HL-60/S4 treated with retinoic acid at 250 ng/mL for 4 days and 3 days (cell line): ENCODE measurements around the gene FARP2.
"Not testable (repeated sequence)": the region's sequence is repeated elsewhere in the genome, so short reads cannot be mapped to it uniquely, and the experiment has no call there.

Experiments used
- in situ Hi-C: fragments of 300-500 bp; cut with MboI; formaldehyde crosslinking; loops from 2 replicates; pipeline ENCODE4 v1.7.0; 2022; ENCODE audit warnings: low sequenced_read_pairs

FARP2 gene

GRCh38 chr2:241363426-241363825, 7.3 kb downstream of the FARP2 start:
- in situ Hi-C loops: no loop called here

GRCh38 chr2:241364781-241365180, 8.7 kb downstream of the FARP2 start:
- in situ Hi-C loops: no loop called here

- in situ Hi-C loops: no loop called here
Observed at GRCh38 chr2:241366678-241367077, 10.6 kb downstream of the FARP2 start.

- in situ Hi-C loops: no loop called here
Observed at GRCh38 chr2:241368643-241369042, 12.6 kb downstream of the FARP2 start.

- in situ Hi-C loops: no loop called here
Observed at GRCh38 chr2:241372361-241372992, 16.4 kb downstream of the FARP2 start.

- in situ Hi-C loops: no loop called here
Observed at GRCh38 chr2:241373446-241373845, 17.4 kb downstream of the FARP2 start.

- in situ Hi-C loops: not testable (repeated sequence)
Observed at GRCh38 chr2:241373906-241374305, 17.8 kb downstream of the FARP2 start.

- in situ Hi-C loops: no loop called here
Observed at GRCh38 chr2:241375300-241375699, 19.2 kb downstream of the FARP2 start.

- in situ Hi-C loops: no loop called here
Observed at GRCh38 chr2:241376808-241377207, 20.7 kb downstream of the FARP2 start.

- in situ Hi-C loops: no loop called here
Observed at GRCh38 chr2:241378816-241379215, 22.7 kb downstream of the FARP2 start.

- in situ Hi-C loops: no loop called here
Observed at GRCh38 chr2:241379481-241380480, 23.7 kb downstream of the FARP2 start.

GRCh38 chr2:241381872-241382271, 25.8 kb downstream of the FARP2 start:
- in situ Hi-C loops: no loop called here

- in situ Hi-C loops: not testable (repeated sequence)
Observed at GRCh38 chr2:241385450-241385849, 29.4 kb downstream of the FARP2 start.

GRCh38 chr2:241386519-241386918, 30.4 kb downstream of the FARP2 start:
- in situ Hi-C loops: no loop called here

GRCh38 chr2:241389697-241390096, 33.6 kb downstream of the FARP2 start:
- in situ Hi-C loops: no loop called here

- in situ Hi-C loops: no loop called here
Observed at GRCh38 chr2:241390301-241391206, 34.5 kb downstream of the FARP2 start.

GRCh38 chr2:241391892-241392665, 36.0 kb downstream of the FARP2 start:
- in situ Hi-C loops: no loop called here

- in situ Hi-C loops: not testable (repeated sequence)
Observed at GRCh38 chr2:241392753-241393152, 36.7 kb downstream of the FARP2 start.

- in situ Hi-C loops: no loop called here
Observed at GRCh38 chr2:241393524-241394196, 37.6 kb downstream of the FARP2 start.

- in situ Hi-C loops: not testable (repeated sequence)
Observed at GRCh38 chr2:241396809-241397208, 40.7 kb downstream of the FARP2 start.
